ENCODE measurements around the gene LOC128125822.

- TF ChIP-seq CTCF (IDR thresholded peaks at IDR 0.05) (no peak), POLR2A (IDR thresholded peaks at IDR 0.05) (no peak)
Observed at GRCh38 chr6:63589952-63590411, 17.7 kb downstream of the LOC128125822 start.
